Stimulated activated CD8-positive, alpha-beta memory T cell treated with anti-CD3 and anti-CD28 coated beads, Interleukin-7, amount 100 ng/mL, for 1 hour (primary cell): ENCODE measurements around the gene SMARCAL1.
A peak's percentile ranks its signal among the peaks of the same experiment; 100 is the strongest.

Source experiments
- DNase-seq, 2 donors: peaks; one replicate each; pipeline ENCODE4 v3.0.0-alpha.2; 2020; ENCODE audit warnings: low read depth in 2 of 2

Gene SMARCAL1

GRCh38 chr2:216477283-216478035 lies 65.2 kb downstream of the SMARCAL1 start:
- DNase-seq, result no peak

- DNase-seq, result no peak
Measured at GRCh38 chr2:216478151-216478550, 65.9 kb downstream of the SMARCAL1 start.

- DNase-seq, result no peak
Measured at GRCh38 chr2:216478791-216479190, 66.5 kb downstream of the SMARCAL1 start.

GRCh38 chr2:216480221-216480620 lies 67.9 kb downstream of the SMARCAL1 start:
- DNase-seq, result no peak

- no peak for DNase-seq
Measured at GRCh38 chr2:216482640-216483039, 70.4 kb downstream of the SMARCAL1 start.

GRCh38 chr2:216485237-216485636 lies 73.0 kb downstream of the SMARCAL1 start:
- no peak for DNase-seq

GRCh38 chr2:216485745-216486144 lies 73.5 kb downstream of the SMARCAL1 start:
- DNase-seq, result no peak

- no peak for DNase-seq
Measured at GRCh38 chr2:216486271-216486670, 74.0 kb downstream of the SMARCAL1 start.

GRCh38 chr2:216486708-216487107 lies 74.4 kb downstream of the SMARCAL1 start:
- no peak for DNase-seq

- DNase-seq, result no peak
Measured at GRCh38 chr2:216490061-216490460, 77.8 kb downstream of the SMARCAL1 start.

GRCh38 chr2:216491793-216492596 lies 79.7 kb downstream of the SMARCAL1 start:
- no peak for DNase-seq

- DNase-seq, result no peak
Measured at GRCh38 chr2:216492597-216493333, 80.5 kb downstream of the SMARCAL1 start.

- DNase-seq, result no peak
Measured at GRCh38 chr2:216493334-216493685, 81.0 kb downstream of the SMARCAL1 start.

- DNase-seq, result no peak
Measured at GRCh38 chr2:216495656-216496055, 83.4 kb downstream of the SMARCAL1 start.

GRCh38 chr2:216497382-216498069 lies 85.2 kb downstream of the SMARCAL1 start:
- DNase-seq, result no peak

GRCh38 chr2:216498070-216498378 lies 85.7 kb downstream of the SMARCAL1 start:
- DNase-seq, result no peak

- peak; percentile 76 to 83 for DNase-seq
Measured at GRCh38 chr2:216498379-216499352, 86.4 kb downstream of the SMARCAL1 start, which contains the start of gene RPL37A. RPL37A (plus strand) TSS chr2:216498844; CDS start chr2:216498875, 31 bp downstream.

- no peak for DNase-seq
Measured at GRCh38 chr2:216499641-216500218, 87.4 kb downstream of the SMARCAL1 start.

GRCh38 chr2:216500572-216500971 lies 88.3 kb downstream of the SMARCAL1 start:
- no peak for DNase-seq

- no peak for DNase-seq
Measured at GRCh38 chr2:216501854-216502253, 89.6 kb downstream of the SMARCAL1 start.
